ENCODE data around the gene CCER1. TPM values are rescaled to one million over a fixed set of nuclear protein-coding genes. Genes with fewer than 3 reads are reported as not detected.
A peak's percentile ranks its signal among the peaks of the same experiment; 100 is the strongest.

Gene CCER1
- total and polyA plus RNA-seq, 2 donors (not counting 1 experiment from before 2014, with no cell fraction given): not detected

DNA sequence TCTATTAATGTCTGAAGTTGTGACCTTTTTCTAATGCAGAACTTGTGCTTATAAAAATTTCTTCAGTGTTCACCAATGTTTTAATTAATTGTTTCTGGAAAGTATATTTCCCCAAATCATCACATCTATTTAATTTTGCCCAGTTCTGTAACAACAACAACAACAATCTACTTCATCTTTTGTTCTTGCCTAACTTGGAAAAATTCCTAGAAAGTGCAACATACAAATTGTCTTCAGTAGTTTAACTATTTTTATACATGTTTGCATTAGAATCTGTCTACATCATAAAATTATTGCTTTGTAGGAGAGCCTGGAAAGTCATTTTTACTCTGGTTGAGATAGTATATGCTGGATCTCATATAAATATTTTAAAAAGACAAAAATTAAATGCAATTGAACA lies 38.5 kb downstream of the CCER1 start:
- Histone ChIP-seq H3K4me3 (replicated peaks in 1 of 4; ENCODE audit: control extremely low read depth in 1 of 4, insufficient read depth in 1 of 4, low read depth in 3 of 4, low read length in 4 of 4) (no peak overlapping the region), H3K36me3 (ENCODE audit: control insufficient read depth, insufficient read depth, low read length) (no peaks in the 10 kb centered on the region), H3K4me2 (ENCODE audit: extremely low read depth, insufficient read depth, low read length) (no peak overlapping the region), H2AFZ (ENCODE audit: low read length) (no peak overlapping the region), H3K79me2 (ENCODE audit: control insufficient read depth, insufficient read depth, low read length) (no peaks in the 10 kb centered on the region), H4K20me1 (ENCODE audit: control insufficient read depth, extremely low read depth, insufficient read depth, low read length) (no peaks in the 10 kb centered on the region), H3K27ac (ENCODE audit: insufficient read depth, low read length) (no peak overlapping the region), H3K27me3 (ENCODE audit: control insufficient read depth, insufficient read depth, low read length) (no peaks in the 10 kb centered on the region), H3K9me3 (ENCODE audit: control insufficient read depth, insufficient read depth, low read depth, low read length) (no peaks in the 10 kb centered on the region), H3K9ac (ENCODE audit: insufficient read depth, low read length) (no peak overlapping the region), H3K4me1 (ENCODE audit: control insufficient read depth, extremely low read depth, insufficient read depth, low read length) (peaks cover 1% of the 10 kb centered on the region)
- TF ChIP-seq CTCF (conservative IDR thresholded peaks at IDR 0.05 in 1 of 2, IDR thresholded peaks at IDR 0.05 in 1 of 2; ENCODE audit: low read depth in 1 of 2, low read length in 2 of 2): no peak
- no peak for DNase-seq (ENCODE audit: low read depth in 2 of 2)

DNA sequence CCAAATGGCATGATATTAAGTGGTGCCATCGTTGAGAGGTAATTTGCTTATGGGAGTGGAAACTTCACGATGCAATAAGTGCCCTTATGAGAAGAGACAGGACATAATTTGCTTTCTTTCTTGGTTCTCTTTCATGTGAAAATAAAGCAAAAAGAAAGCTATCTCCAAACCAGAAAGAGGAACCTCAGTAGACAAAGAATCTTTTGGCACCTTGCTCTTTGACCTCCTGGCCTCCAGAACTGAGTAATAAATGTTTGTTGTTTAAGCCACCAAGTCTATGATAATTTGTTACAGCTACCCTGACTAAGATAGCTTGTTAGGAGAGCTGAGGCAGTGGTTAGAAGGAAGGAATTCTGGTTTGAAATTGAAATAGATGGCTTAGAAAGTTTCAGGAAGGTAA lies 39.6 kb downstream of the CCER1 start:
- H3K4me3 ChIP-seq (replicated peaks in 1 of 4; ENCODE audit: control extremely low read depth in 1 of 4, insufficient read depth in 1 of 4, low read depth in 3 of 4, low read length in 4 of 4): no peak overlapping the region
- H3K9ac ChIP-seq (ENCODE audit: insufficient read depth, low read length): no peak overlapping the region
- no peak for TF ChIP-seq EZH2 (IDR thresholded peaks at IDR 0.05; ENCODE audit: low read length, missing control alignments)
- no peak for TF ChIP-seq CTCF (conservative IDR thresholded peaks at IDR 0.05 in 1 of 2, IDR thresholded peaks at IDR 0.05 in 1 of 2; ENCODE audit: low read depth in 1 of 2, low read length in 2 of 2)
- no peak for DNase-seq (ENCODE audit: low read depth in 2 of 2)
- no peaks in the 10 kb centered on the region for H3K4me1 ChIP-seq (ENCODE audit: control insufficient read depth, extremely low read depth, insufficient read depth, low read length)
- no peak overlapping the region for H3K4me2 ChIP-seq (ENCODE audit: extremely low read depth, insufficient read depth, low read length)
- no peaks in the 10 kb centered on the region for H3K9me3 ChIP-seq (ENCODE audit: control insufficient read depth, insufficient read depth, low read depth, low read length)
- no peaks in the 10 kb centered on the region for H3K27me3 ChIP-seq (ENCODE audit: control insufficient read depth, insufficient read depth, low read length)
- no peaks in the 10 kb centered on the region for H4K20me1 ChIP-seq (ENCODE audit: control insufficient read depth, extremely low read depth, insufficient read depth, low read length)
- no peaks in the 10 kb centered on the region for H3K36me3 ChIP-seq (ENCODE audit: control insufficient read depth, insufficient read depth, low read length)
- no peak overlapping the region for H3K27ac ChIP-seq (ENCODE audit: insufficient read depth, low read length)
- no peak overlapping the region for H2AFZ ChIP-seq (ENCODE audit: low read length)
- H3K79me2 ChIP-seq (ENCODE audit: control insufficient read depth, insufficient read depth, low read length): no peaks in the 10 kb centered on the region

DNA sequence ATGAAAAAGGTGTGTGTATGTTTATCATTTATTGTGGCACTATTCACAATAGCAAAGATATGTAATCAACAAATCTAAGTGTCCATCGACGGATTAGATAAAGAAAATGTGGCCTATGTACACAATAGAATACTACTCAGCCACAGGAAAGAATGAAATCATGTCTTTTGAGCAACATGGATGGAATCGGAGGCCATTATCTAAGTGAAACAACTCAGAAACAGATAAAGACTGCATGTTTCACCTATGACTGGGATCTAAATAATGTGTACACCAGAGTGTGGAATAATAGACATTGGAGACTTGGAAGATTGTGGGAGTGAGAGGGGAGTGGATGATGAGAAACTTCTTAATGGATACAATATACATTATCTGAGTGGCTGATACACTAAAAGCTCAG lies 44.0 kb downstream of the CCER1 start:
- no peaks in the 10 kb centered on the region for H3K36me3 ChIP-seq (ENCODE audit: control insufficient read depth, insufficient read depth, low read length)
- H3K4me3 ChIP-seq (replicated peaks in 1 of 4; ENCODE audit: control extremely low read depth in 1 of 4, insufficient read depth in 1 of 4, low read depth in 3 of 4, low read length in 4 of 4): no peak overlapping the region
- no peak overlapping the region for H2AFZ ChIP-seq (ENCODE audit: low read length)
- no peaks in the 10 kb centered on the region for H4K20me1 ChIP-seq (ENCODE audit: control insufficient read depth, extremely low read depth, insufficient read depth, low read length)
- no peaks in the 10 kb centered on the region for H3K79me2 ChIP-seq (ENCODE audit: control insufficient read depth, insufficient read depth, low read length)
- no peak overlapping the region for H3K9ac ChIP-seq (ENCODE audit: insufficient read depth, low read length)
- no peak overlapping the region for H3K27ac ChIP-seq (ENCODE audit: insufficient read depth, low read length)
- TF ChIP-seq EZH2 (IDR thresholded peaks at IDR 0.05; ENCODE audit: low read length, missing control alignments) (no peak), CTCF (conservative IDR thresholded peaks at IDR 0.05 in 1 of 2, IDR thresholded peaks at IDR 0.05 in 1 of 2; ENCODE audit: low read depth in 1 of 2, low read length in 2 of 2) (no peak)
- peak in 1 of 2 donors; percentile 37 for DNase-seq (ENCODE audit: low read depth in 2 of 2)
- peaks cover under 1% of the 10 kb centered on the region for H3K4me1 ChIP-seq (ENCODE audit: control insufficient read depth, extremely low read depth, insufficient read depth, low read length)
- H3K4me2 ChIP-seq (ENCODE audit: extremely low read depth, insufficient read depth, low read length): no peak overlapping the region
- no peaks in the 10 kb centered on the region for H3K27me3 ChIP-seq (ENCODE audit: control insufficient read depth, insufficient read depth, low read length)
- no peaks in the 10 kb centered on the region for H3K9me3 ChIP-seq (ENCODE audit: control insufficient read depth, insufficient read depth, low read depth, low read length)

Measured in fibroblast of lung (primary cell).